Sigmoid colon (tissue), 7 donors: ENCODE results near the gene CCDC69. TPM values are rescaled to one million over a fixed set of nuclear protein-coding genes. Genes with fewer than 3 reads are reported as not detected.
"Not testable (repeated sequence)": the region's sequence is repeated elsewhere in the genome, so short reads cannot be mapped to it uniquely, and the experiment has no call there.

Source experiments
- DNase-seq: peaks from one replicate; pipeline ENCODE4 v3.0.0-alpha.2; 2019
- H3K27ac ChIP-seq, 4 donors: fragments of 200-600 bp; sonication (generic); one replicate each; pipeline ENCODE4 v1.5.1; 2016 to 2019; ENCODE audit warnings: mild to moderate bottlenecking in 1 of 4
- H3K27me3 ChIP-seq, 3 donors: fragments of 200-600 bp; sonication (generic); one replicate each; pipeline ENCODE4 v1.5.1; 2019; ENCODE audit warnings: mild to moderate bottlenecking in 1 of 3
- H3K36me3 ChIP-seq, 4 donors: fragments of 200-600 bp; sonication (generic); one replicate each; pipeline ENCODE4 v1.5.1; 2016 to 2019
- H3K4me1 ChIP-seq, 4 donors: fragments of 200-600 bp; sonication (generic); one replicate each; pipeline ENCODE4 v1.5.1; 2017 to 2019
- H3K4me3 ChIP-seq, 4 donors: fragments of 200-600 bp; sonication (generic); one replicate each; pipeline ENCODE4 v1.5.1; 2017 to 2019; ENCODE audit warnings: mild to moderate bottlenecking in 2 of 4, moderate library complexity in 1 of 4
- H3K9me3 ChIP-seq, 4 donors: fragments of 200-600 bp in 3 of 4; sonication (generic) in 3 of 4; one replicate each; pipeline versions ENCODE4 v1.5.1 to v1.6.1; 2013 to 2019
- EP300 ChIP-seq, 4 donors: sonication (generic); formaldehyde crosslinking; IDR thresholded peaks; one replicate each; pipeline ENCODE4 v1.6.1; 2017; ENCODE audit warnings: antibody characterized with exemption in 4 of 4
- POLR2A ChIP-seq, 2 donors: fragments of 450-650 bp; IDR thresholded peaks; one replicate each; pipeline ENCODE4 v1.6.1; 2016; ENCODE audit warnings: antibody characterized with exemption in 2 of 2, mild to moderate bottlenecking in 2 of 2, moderate library complexity in 2 of 2
- POLR2AphosphoS5 ChIP-seq, 4 donors: sonication (generic); formaldehyde crosslinking; IDR thresholded peaks; one replicate each; pipeline ENCODE4 v1.6.1; 2017; ENCODE audit warnings: antibody characterized with exemption in 4 of 4
- WGBS, 2 donors: extraction: QIAGEN DNeasy Blood & Tissue Kit; methylation state at CpG; one replicate each; pipeline ENCODE4 v1.1.7; 2013; 5-methylcytosine and 5-hydroxymethylcytosine counted together
- intact Hi-C: fragments of 100-400 bp; cut with DNase I; formaldehyde crosslinking; loops from one replicate; pipeline ENCODE4 v1.15.1; 2023
- polyA plus RNA-seq, 3 donors: library from polyadenylated mRNA; stranded (reverse); fragments of 200-250 nt; gene quantifications; one replicate each; pipeline ENCODE4 v1.2.3, GENCODE V29; 2013
- total RNA-seq, 4 donors: library from RNA; depleted of rRNA; stranded (reverse); fragments of >200 nt; gene quantifications; one replicate each; pipeline ENCODE4 v1.1.0, GENCODE V29; 2016
- TF ChIP-seq, protein P1 (sequence below), 4 experiments: fragments of 450-650 bp in 3 of 4; fragments of 200-600 bp in 1 of 4; IDR thresholded peaks; one replicate each; pipeline ENCODE4 v1.5.1; 2016 to 2019; ENCODE audit warnings: antibody characterized with exemption in 4 of 4, mild to moderate bottlenecking in 3 of 4, moderate library complexity in 2 of 4
- donor health status: healthy with polysubstance abuse.
- donor health status: Bipolar disorder and iron deficiency.
- donor health status: healthy.

The CCDC69 gene
- total and polyA plus RNA-seq, 7 donors = 6.0 to 342 (median 199) TPM

- Histone ChIP-seq H3K4me1 (peaks cover 0 to 11% (median 9%) of the 10 kb centered on the region in 4 donors), H3K9me3 (no peaks in the 10 kb centered on the region), H3K27me3 (no peaks in the 10 kb centered on the region), H3K27ac (no peak overlapping the region), H3K4me3 (no peak overlapping the region), H3K36me3 (peaks cover 0 to 53% (median 21%) of the 10 kb centered on the region in 4 donors)
- WGBS, 2 donors = 78 to 97% methylated on average over 1 of the region's 1 CpG
- intact Hi-C loops = no loop called here
- TF ChIP-seq, protein P1, sequence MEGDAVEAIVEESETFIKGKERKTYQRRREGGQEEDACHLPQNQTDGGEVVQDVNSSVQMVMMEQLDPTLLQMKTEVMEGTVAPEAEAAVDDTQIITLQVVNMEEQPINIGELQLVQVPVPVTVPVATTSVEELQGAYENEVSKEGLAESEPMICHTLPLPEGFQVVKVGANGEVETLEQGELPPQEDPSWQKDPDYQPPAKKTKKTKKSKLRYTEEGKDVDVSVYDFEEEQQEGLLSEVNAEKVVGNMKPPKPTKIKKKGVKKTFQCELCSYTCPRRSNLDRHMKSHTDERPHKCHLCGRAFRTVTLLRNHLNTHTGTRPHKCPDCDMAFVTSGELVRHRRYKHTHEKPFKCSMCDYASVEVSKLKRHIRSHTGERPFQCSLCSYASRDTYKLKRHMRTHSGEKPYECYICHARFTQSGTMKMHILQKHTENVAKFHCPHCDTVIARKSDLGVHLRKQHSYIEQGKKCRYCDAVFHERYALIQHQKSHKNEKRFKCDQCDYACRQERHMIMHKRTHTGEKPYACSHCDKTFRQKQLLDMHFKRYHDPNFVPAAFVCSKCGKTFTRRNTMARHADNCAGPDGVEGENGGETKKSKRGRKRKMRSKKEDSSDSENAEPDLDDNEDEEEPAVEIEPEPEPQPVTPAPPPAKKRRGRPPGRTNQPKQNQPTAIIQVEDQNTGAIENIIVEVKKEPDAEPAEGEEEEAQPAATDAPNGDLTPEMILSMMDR (IDR thresholded peaks at IDR 0.05) = no peak
- TF ChIP-seq EP300 (IDR thresholded peaks at IDR 0.05) (no peak), POLR2A (IDR thresholded peaks at IDR 0.05) (no peak), POLR2AphosphoS5 (IDR thresholded peaks at IDR 0.05) (no peak)
- DNase-seq = no peak
Observed at GRCh38 chr5:151178372-151178771, 45.5 kb downstream of the CCDC69 start.

DNA sequence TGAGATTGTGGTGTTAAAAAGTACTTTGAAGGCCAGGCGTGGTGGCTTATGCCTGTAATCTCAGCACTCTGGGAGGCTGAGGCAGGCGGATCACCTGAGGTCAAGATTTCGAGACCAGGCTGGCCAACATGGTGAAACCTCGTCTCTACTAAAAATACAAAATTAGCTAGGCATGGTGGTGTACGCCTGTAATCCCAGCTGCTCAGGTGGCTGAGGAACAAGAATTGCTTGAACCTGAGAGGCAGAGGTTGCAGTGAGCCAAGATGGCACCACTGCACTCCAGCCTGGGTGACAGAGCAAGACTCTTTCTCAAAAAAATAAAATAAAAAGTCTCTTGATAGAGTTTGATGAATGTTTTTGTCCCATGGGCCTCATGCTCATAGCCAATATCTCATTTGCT lies 47.6 kb downstream of the CCDC69 start:
- H3K4me1 ChIP-seq = peaks cover 0 to 12% (median 9%) of the 10 kb centered on the region in 4 donors
- intact Hi-C loops, H3K9me3 ChIP-seq, H3K27ac ChIP-seq, H3K4me3 ChIP-seq, H3K27me3 ChIP-seq: not testable (repeated sequence)
- 57 to 94% methylated on average over 5 of the region's 5 CpGs for WGBS, 2 donors
- H3K36me3 ChIP-seq = peaks cover 0 to 32% (median 9%) of the 10 kb centered on the region in 4 donors
- DNase-seq = peak; percentile 20

GRCh38 chr5:151174612-151175101 lies 49.2 kb downstream of the CCDC69 start:
- WGBS, 2 donors = 74 to 78% methylated on average over 15 of the region's 15 CpGs
- H3K36me3 ChIP-seq = peaks cover 0 to 16% (median 6%) of the 10 kb centered on the region in 4 donors
- H3K27me3 ChIP-seq = no peaks in the 10 kb centered on the region
- peak overlapping the region in 2 of 4 donors; percentile 7 to 10 for H3K4me3 ChIP-seq
- DNase-seq = no peak
- peak overlapping the region; percentile 32 to 60 (median 56) for H3K27ac ChIP-seq
- intact Hi-C loops = no loop called here
- TF ChIP-seq, protein P1 (IDR thresholded peaks at IDR 0.05) = no peak
- TF ChIP-seq EP300 (IDR thresholded peaks at IDR 0.05) (no peak), POLR2AphosphoS5 (IDR thresholded peaks at IDR 0.05) (no peak), POLR2A (IDR thresholded peaks at IDR 0.05) (no peak)
- peaks cover 0 to 12% (median 9%) of the 10 kb centered on the region in 4 donors for H3K4me1 ChIP-seq
- no peaks in the 10 kb centered on the region for H3K9me3 ChIP-seq

GRCh38 chr5:151173711-151174611 lies 49.9 kb downstream of the CCDC69 start:
- TF ChIP-seq, protein P1 (IDR thresholded peaks at IDR 0.05) = no peak
- TF ChIP-seq POLR2AphosphoS5 (IDR thresholded peaks at IDR 0.05) = peak in 1 of 4 donors; percentile 39
- Histone ChIP-seq H3K9me3 (no peaks in the 10 kb centered on the region), H3K27ac (peak overlapping the region; percentile 32 to 60 (median 56)), H3K4me1 (peaks cover 0 to 15% (median 12%) of the 10 kb centered on the region in 4 donors), H3K27me3 (no peaks in the 10 kb centered on the region), H3K36me3 (peaks cover 0 to 10% (median 4%) of the 10 kb centered on the region in 4 donors), H3K4me3 (peak overlapping the region in 2 of 4 donors; percentile 7 to 10)
- no peak for DNase-seq
- intact Hi-C loops = no loop called here
- 90 to 94% methylated on average over 11 of the region's 11 CpGs for WGBS, 2 donors

DNA sequence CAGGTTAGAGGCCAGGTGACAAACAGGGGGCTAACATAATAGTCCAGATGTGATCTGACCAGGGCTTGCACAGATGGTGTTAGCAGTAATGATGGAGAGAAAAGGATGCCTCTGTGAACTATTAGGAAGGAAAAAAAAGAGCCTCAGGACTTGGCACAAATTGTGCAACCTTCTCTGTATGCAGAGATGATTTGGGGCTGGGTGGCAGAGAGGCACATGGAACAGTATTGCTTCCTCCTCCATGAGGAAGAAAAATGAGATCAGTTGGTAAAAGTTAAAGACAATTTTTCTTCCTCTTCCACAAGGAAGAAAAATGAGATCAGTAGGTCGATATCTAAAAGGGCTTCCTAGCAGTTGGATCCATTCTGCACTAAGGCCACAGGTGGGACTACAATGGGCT lies 52.4 kb downstream of the CCDC69 start:
- no peak overlapping the region for H3K4me3 ChIP-seq
- no peaks in the 10 kb centered on the region for H3K27me3 ChIP-seq
- H3K36me3 ChIP-seq = no peaks in the 10 kb centered on the region
- 74 to 85% methylated on average over 1 of the region's 1 CpG for WGBS, 2 donors
- H3K4me1 ChIP-seq = peaks cover 0 to 20% (median 14%) of the 10 kb centered on the region in 4 donors
- TF ChIP-seq POLR2A (IDR thresholded peaks at IDR 0.05) (no peak), POLR2AphosphoS5 (IDR thresholded peaks at IDR 0.05) (no peak), EP300 (IDR thresholded peaks at IDR 0.05) (no peak)
- TF ChIP-seq, protein P1 (IDR thresholded peaks at IDR 0.05) = no peak
- peak; percentile 37 for DNase-seq
- no peaks in the 10 kb centered on the region for H3K9me3 ChIP-seq
- intact Hi-C loops = no loop called here
- H3K27ac ChIP-seq = no peak overlapping the region
